ENCODE results near the gene ELK4.
A peak's percentile ranks its signal among the peaks of the same experiment; 100 is the strongest.

ELK4 gene

DNA sequence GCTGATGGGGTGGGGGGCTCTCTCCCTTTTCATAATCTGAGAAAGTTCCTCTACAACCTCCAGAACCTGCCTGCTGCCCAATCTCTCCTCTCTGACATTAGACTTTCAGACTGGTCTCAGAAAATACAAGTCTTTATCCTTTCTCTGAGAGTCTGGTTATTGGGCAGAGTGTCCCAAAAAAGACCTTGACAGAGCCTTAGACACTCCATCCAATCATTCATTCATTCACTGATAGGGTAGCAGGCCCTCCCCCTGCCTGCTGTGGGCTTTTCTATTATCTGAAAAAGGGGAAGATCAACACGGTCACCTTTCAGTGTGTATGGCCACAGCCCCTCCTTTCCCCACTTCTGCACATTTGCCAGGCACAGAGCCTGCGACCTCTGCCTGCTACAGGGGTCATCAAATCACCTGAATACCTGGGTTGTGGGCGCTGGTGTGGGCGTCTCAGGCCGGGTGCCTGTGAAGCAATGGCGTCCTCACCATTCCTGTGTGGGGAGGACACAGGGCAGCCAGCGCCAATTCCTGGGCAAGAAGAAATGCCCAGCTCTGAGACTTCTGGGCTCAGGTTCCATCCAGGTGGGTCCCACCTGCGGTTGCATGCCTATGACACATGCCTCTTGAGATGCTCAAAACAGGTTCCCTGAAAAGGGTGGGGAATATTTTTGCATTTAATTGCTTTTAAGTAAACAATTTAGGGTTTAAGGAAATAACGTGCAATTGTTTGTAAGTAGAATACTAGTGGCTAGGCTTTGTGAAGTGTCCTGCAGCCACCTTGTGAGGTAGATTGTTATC, 52.8 kb downstream of the ELK4 start:
- peak; percentile 93 for DNase-seq

DNA sequence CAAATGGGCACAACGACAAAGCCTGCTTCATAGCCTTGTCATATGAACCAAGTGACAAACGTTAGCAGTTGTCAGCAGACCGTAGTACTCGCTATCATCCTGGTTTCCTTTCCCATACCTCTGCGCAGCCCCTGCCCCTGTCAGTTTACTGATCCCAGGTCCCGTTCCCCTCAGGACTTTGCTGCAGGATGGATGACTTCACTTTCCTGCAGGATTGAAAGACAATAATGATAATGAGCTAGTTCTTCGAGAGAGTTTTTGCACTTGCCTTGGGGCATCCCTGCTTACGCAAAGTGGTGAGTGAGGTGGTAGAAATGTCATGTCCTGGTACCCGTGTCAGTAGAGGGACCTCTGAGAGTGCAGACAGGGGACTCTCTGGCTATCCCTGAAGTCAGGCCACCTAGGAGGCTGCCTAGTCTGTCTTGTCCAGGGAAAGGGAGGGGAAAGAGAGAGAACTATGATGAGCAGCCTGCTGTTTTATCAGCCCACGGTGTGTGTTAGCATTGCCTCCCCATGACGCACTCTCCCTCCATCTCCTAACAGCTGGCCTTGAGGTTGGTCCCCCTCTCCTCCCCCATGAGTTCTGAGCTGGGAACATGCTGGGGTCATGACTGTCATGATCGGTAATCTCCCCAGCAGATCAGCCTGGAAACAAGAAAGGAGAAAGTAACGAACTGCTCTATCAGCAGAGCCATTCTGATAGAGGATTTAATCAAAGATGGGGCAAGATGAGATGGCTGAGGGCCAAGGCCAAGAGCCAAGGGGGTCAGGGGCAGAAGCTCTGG, 53.7 kb downstream of the ELK4 start:
- no peak for DNase-seq

DNA sequence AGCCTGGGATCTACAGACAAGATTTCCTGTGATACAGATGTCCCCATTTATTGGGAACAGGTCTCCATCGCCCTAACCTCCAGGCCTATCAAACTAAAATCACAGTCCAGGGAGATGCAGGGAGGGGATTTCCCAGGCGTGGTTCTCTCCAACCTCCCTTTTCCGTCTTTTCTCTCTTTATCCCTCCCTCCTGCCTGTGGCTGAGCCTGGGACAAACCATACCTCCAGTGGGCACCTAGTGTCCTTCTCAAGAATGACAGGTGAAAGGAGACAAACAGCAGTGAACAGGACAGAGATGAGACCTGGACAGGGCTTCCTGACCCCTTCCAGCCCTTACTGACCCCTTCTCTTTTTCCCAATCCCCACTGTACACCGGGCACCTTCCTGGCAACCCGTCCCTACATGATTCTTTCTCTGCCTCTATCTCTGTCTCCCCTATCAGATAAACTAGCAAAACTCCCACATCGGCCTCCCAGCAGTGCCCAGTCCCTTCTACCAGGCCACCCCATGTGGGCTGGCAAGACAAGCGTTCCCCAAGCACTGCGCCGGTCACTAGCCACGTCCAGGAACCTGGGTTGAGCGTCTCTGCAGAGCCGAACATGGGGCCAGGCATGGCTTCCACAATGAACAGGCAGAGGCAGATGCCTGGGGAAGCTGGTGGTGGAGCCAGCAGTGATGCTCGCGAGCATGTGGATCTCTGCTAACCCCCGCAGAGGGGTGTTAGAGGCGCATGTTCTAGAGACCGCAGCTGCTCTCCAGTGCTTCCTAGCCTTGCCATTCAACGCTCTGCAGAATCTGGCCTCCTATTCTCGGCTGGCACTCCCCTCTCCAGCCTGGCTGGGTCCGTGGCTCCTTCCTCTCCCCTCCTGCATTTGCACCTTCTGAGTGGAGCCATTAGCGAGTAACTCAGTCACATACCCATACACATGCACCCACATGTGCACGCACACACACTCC, 54.7 kb downstream of the ELK4 start:
- no peak for DNase-seq

DNA sequence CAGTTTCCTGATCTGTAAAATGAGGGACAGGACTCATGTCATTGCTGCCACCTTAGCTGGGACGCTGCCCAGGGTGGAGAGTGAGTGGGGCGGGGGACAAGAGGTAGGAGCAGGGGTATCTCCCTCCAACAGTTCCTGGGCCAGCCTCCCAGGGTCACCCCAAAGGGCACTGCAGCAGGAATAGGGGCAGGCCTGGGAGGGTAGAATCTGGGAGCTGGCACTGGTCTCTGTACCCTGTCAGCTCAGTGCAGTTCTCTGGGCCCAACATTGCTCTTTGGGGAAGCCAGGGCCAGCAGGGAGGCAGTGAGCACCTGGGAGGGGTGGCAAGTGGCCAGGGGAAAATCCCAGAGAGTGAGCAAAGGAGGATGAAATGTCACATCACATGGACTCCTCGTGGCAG, 55.8 kb downstream of the ELK4 start:
- no peak for DNase-seq

DNA sequence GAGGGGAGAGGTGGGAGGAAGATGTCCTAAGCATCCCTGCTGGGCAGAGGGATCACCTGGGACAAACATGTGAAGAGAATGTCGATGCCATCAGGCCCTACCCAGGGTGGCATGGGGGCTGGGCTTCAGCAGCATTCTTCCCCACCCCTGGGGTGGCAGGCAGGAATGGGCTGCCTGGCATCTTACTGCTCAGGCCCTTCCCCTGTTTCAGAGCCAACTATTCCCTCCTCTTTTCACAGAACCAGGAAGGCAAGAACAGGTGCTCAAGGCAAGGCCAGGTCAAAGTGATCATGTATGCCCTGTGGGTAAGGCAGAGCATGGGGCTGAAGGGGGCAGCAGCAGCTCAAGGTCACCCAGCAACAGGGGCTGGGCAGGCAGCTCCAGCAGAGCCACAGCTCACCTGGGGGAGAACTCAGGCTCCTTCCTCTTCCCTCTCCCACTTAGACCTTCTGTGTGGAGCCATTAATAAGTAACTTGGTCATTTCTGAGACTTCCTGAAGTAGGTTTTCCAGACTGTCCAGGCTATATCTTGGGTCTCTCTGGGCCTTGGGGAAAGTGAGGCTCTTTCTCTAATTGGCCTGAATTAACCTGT, 56.4 kb downstream of the ELK4 start:
- DNase-seq, result no peak

DNA sequence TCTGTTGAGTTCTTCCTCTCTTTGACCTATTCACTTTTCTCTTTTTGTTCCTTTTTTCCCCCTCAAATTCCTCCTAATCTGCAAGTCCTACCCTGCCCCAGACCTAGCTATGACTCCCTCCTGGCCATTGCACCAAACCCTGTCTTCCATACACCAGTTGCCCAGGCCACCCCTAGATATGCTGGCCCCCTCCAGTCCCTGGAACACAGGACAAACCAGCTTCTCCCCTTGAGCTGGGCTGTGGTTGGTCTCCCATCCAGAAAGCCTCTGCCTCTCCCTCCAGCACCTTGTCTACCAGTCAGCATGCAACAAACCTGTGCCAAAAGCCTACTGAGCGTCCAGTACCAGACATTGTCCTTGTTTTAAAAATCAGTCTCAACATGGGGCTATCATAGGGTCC, 59.4 kb downstream of the ELK4 start:
- no peak for DNase-seq

DNA sequence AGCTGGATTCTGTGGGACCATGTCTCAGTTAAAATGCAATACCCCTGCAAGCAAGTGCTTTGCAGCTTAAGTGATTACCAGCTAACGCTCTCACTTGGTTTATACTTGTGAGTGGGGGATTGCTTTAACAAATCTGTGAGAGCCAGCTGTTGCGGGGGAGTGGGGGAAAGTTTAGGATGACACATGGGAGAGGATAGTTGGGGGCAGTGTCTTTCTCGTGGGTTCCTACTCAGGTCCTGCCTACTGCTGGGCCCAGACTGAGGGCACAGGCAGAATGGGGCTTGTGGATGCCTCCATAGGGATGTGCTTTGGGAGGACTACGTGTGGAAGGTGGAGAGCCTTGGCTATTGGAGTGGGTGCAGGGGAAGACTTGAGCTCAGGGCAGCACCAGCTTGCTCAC, 60.1 kb downstream of the ELK4 start:
- DNase-seq, result no peak

DNA sequence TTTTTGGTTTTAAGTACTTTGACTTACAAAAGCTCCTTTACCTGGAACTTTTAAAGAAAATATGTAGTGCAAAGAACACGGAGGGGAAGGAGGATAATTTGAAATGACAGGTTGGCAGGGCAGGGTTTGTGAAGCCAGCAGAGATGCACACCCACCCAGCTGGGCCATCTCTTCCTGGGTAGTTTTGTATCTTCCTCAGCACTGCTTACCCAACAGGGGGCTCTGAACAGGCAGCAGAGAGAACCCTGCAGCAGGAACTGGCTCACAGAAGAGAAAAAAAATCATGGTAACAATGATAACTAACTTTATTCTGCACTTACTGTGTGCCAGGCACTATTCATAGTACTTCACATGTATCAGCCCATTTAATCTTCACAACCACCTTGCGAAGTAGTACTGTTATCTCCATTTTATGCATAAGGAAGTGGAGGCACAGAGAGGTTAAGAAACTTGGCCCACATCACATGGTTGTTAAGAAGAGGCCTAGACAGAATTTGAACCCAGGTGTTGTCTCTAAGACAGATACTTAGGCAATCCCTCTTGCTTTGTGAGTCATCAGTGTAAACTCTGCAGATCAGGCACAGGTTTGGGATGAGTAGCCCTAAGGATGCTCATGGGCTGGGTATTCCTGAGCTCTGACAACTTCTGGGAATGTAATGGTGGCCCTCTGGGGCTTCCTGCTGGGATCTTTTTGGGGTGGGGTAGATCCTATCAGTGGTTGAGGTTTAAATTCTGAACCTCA, 60.8 kb downstream of the ELK4 start:
- no peak for DNase-seq

DNA sequence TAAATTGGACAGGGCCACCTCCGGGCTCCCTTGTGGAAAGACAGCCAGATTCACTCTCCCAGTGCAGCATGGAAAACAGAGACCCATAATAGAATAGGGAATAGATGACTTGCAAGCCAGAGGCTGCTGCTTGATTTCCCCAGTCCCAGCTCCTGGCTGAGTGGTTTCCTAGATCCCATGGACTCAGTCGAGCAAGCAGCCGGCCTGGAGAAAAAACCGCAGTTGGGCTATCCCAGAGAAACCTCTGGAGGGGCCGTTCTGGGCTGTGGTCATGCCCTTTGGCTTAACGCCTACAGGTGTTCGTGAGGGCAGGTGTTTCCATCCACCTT, 61.7 kb downstream of the ELK4 start:
- no peak for DNase-seq

DNA sequence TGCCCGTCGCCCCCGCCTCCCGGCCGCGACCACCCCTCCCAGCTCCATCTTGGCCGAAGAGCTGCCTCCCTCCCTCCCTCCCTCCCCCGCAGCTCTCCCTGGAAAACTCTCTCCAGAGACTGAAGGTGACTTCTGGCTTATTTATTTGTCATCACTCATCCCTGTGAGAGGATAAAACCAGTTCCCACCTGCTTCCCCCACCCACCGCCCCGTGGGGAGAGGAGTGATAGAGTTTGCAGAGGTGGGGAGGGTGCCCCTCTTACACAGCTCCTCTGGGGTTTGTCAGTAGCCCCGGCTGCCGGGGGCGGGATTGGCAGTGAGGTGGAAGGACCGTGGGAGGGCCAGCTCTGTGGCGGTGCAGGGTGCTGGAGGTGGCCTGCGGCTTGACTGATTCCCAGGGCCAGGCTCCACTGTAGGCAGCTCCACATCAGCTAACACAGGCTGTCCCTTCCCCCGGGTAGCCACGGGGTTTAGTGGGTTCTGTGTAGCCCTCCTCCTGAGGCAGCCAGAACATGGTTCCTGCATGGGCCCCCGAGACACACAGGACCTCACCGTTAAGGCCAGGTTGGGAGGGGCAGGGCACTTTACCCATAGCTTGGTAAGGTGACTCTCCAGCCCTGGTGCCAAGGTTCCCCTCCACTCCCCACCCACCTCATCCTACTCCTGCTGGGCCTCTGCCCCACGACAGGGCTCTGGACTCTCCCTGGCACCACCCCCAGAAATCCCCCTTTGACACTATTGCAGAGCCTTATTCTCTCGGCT, 62.2 kb downstream of the ELK4 start:
- no peak for DNase-seq

DNA sequence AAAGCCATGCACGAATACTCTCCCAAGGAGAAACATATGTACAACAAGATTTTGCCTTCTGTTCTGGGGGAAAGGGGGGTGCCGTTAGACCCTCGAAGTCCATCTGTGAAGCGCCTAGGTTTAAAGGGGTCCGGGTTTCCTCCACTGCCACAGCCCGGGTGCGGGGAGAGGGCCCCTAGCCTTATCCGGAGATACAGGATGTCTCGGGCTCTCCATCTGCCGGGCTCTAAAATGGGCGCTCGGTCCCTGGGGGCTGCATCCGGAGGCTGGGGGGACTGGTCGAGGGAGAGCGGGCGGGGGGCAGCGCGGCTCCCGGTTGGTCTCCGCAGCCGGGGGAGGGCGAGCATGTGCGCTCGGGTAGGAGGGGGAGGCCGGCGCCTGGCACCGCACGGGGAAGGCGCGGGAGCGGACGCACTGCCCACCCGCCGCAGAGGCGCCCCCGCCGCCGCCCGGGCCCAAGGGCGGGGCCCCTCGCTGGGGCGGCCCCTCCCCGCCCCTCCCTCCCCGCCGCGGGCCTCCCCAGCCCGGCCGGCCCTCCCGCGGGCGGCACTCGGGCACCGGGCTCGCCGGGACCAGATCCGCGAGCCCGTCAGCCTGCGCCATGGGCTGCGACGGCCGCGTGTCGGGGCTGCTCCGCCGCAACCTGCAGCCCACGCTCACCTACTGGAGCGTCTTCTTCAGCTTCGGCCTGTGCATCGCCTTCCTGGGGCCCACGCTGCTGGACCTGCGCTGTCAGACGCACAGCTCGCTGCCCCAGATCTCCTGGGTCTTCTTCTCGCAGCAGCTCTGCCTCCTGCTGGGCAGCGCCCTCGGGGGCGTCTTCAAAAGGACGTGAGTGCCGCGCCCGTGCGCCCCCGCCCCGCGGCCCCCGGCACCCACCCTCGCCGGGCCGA, 63.1 kb downstream of the ELK4 start:
- DNase-seq, result no peak

DNA sequence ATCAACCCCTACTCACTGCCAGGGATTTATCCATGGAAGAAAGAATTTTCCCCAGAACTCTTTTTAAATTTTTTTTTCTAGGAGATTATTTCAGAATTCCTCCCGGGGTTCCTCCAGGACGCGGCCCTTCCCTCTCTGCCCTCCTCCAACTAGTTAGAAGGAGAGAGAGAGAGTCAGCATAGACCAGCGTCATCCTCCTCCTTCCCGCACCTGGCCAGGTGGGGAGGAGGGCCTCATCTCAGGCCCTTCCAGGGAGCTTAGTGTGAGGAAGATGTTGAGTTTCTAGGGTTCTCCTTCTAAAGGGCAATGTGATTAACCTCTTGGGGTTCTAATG, 63.7 kb downstream of the ELK4 start:
- DNase-seq, result no peak

DNA sequence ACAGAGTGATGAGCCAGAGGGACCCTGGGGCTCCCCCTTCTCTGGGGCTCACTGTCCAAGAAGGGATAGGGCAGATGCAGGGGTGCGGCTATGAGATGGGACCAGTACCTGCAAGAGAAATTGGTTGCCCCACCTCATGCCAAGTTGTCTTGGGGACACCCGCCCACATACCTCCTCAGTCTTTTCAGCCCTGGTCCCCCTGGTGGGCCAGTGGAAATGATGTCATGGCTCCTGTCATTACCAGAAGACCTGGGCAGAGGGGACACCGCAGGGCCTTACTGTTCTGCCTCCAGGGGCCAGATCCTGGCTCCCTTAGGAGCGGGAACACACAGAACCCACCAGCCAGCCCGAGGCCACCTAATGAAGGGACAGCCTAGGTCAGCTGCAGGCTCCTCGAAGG, 64.1 kb downstream of the ELK4 start:
- DNase-seq, result no peak

DNA sequence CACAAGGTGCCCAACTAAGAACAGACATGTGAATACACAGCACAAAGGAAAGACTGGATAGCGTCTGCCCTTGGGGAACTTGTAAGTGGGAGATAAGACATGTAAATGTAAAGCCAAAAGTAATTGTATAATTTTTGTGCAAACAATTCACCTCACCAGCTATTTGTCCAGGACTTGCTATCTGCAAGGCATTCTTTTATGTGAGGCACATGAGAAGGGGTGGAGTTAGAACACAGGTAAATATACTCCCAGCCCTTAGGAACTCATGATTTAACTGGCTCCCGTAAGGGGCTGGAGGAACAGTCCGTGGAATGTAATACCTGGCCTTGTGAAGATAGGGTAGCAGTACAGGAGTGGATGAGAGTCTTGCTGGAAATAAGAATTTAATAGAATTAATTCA, 66.0 kb downstream of the ELK4 start:
- no peak for DNase-seq

DNA sequence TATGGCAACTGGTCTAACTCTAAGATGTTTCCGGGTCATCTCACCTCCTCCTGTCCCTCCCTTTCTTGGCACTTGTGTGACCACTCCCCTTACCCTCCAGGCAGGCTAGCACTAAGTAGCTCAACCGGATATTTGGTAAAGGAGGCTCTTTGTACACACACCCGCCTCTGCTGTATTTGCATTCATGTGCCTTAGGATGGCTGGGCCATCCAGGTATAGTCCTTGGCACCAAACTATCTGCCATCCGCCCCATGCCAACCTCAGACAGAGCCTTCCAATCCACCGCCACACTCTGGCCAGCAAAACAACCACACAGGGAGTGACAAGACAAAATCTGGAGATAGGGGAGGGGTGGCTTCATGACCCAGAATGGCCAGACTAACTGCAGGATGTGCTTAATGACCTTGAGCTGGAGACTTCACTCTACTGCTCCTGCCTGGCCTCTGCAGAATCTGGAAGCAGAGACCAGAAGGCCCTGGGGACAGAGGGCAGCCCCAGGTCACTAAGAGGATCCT, 67.8 kb downstream of the ELK4 start:
- DNase-seq, result peak; percentile 20

DNA sequence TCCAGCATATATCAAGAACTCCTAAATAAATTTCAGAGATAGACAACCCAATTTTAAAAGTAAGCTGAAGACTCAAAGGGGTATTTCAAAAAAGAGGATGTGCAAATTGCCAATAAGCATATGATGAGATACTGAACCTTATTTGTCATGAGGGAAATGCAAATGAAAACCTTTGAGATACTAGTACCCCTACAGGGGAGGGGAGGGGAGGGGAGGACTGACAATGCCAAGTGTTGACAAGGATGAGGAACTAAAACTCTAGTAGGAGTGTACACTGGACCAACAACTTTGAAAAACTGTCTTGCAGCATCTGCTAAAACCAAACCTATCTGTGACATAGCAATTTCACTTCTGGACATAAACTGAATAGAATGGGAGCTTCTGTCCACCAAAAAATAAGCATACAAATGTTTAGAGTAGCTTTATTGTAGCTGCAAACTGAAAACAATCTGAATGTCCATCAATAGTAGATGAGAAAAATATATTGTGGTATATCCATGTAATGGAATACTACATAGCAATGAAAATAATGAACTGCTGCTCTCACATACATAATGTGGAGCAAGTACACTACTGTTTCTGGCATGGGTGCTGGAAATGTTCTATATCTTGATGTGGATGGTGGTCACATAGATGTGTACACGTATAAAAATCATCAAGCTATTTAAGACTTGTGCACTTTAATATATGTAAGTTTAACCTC, 70.2 kb downstream of the ELK4 start:
- DNase-seq, result no peak
